Measurements from ENCODE around the gene CCNQ.

- TF ChIP-seq, protein P1, sequence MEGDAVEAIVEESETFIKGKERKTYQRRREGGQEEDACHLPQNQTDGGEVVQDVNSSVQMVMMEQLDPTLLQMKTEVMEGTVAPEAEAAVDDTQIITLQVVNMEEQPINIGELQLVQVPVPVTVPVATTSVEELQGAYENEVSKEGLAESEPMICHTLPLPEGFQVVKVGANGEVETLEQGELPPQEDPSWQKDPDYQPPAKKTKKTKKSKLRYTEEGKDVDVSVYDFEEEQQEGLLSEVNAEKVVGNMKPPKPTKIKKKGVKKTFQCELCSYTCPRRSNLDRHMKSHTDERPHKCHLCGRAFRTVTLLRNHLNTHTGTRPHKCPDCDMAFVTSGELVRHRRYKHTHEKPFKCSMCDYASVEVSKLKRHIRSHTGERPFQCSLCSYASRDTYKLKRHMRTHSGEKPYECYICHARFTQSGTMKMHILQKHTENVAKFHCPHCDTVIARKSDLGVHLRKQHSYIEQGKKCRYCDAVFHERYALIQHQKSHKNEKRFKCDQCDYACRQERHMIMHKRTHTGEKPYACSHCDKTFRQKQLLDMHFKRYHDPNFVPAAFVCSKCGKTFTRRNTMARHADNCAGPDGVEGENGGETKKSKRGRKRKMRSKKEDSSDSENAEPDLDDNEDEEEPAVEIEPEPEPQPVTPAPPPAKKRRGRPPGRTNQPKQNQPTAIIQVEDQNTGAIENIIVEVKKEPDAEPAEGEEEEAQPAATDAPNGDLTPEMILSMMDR (conservative IDR thresholded peaks at IDR 0.05; ENCODE audit: low read depth, low read length): peak; percentile 58
- TF ChIP-seq EZH2 (IDR thresholded peaks at IDR 0.05; ENCODE audit: borderline replicate concordance, low read depth, low read length, poor library complexity, severe bottlenecking): no peak
These were observed 18.1 kb downstream of the CCNQ start for GRCh38 chrX:153580700-153581386.

Data from A673 (cell line).